GM12864 (cell line): ENCODE data around the gene PDLIM7.

ENCODE experiments used
- DNase-seq: peaks from one replicate; pipeline ENCODE4 v3.0.0-alpha.2; 2011; ENCODE audit warnings: low read depth
- H3K4me3 ChIP-seq: 2 replicates; pipeline ENCODE4 v1.5.1; 2011; ENCODE audit warnings: mild to moderate bottlenecking, low read depth, low read length, control low read depth
- CTCF ChIP-seq: IDR thresholded peaks from 2 replicates; pipeline ENCODE4 v1.5.1; 2011; ENCODE audit warnings: low read depth, mild to moderate bottlenecking, moderate library complexity, low read length, control low read depth, inconsistent platforms; ENCODE audit errors: missing control alignments

Gene PDLIM7

DNA sequence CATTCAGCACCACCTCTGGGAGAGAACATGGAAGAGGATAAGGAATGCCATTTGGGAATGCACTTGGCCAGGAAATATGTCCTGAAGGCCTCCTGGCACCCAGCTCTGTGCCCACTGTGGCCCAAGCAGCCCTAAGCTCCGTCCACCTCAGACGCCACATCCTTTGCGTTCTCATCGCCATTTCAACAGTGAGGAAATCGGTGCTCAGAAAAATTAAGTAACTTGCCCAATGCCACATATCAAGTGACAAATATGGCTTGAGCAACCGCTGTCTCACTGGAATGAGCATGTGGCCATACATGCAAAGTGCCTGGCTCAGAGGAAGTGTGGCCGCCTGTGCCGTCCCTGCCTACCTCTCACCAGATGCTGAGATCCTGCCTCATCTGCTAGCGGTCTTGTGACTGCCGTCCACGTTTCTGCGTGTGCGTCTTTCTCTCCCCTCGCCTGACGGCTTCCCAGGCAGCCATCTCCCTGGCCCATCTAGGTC lies 13.2 kb upstream of the PDLIM7 start:
- peak overlapping the region; percentile 62; the same call in 1 of the 2 replicates for H3K4me3 ChIP-seq
- peak; percentile 61 for DNase-seq

DNA sequence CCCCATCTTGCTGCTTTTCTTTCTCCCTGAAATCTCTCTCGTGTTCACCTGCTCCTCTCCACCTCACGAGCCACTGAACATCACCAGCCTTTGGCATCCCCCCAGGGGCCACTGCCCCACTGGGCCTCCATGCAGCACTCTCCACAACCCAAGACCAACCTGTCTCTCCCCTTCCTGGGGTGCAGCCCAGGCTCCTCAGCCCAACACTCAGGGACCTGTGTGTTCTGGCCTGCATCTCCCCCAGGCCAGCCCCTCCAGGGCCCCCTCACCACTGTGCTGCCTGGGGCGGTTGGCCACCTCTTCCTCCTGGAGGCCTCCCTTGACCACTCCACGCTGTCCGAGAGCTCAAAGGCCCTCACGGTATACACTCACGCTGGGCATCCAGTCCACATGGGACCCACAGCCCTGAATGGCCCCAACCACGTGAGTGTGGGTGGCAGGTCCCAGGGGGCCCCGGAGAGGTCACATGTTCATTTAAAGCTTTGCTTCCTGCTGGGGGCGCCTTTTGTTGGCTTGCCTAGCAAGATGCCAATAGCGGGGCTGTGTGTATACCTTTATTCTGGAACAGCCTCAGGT lies 12.7 kb upstream of the PDLIM7 start:
- TF ChIP-seq CTCF, result no peak
- H3K4me3 ChIP-seq, result peak overlapping the region; percentile 62
- no peak for DNase-seq

More for the DNA sequence above, 13.2 kb upstream of the PDLIM7 start:
- TF ChIP-seq CTCF, result no peak

DNA sequence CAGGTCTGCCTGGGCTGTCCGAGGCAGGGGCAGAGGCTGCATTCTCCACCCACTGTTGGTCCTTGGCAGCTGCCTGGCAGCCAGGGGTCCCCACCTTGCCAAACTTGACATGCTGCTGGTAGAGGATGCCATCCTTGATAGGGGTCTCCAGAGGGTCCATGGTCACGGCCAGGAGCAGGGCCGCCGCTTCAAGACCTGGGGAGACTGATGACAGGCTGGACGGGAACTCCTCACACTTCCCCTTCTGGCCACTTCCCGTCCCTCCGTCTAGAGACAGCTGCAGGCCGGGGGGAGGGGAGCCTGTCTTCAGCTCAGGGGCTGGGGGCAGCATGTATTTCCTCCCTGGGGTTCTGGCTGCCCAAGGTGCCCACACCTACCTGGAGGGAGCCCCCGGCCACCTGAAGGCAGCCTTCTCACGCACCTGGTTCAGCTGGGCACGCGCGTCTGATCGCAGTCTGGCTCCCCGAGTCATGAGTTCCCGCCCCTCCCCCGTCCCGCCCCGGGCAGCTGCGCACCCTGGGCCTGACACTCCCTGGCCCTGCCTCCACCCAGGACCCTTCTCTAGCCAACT lies 12.1 kb upstream of the PDLIM7 start, which contains the start of gene DOK3:
TSS of gene DOK3 (minus strand) at position 446 of the 571 bp plus-strand sequence. CDS start at position 160, 286 bp downstream.
- no peak for TF ChIP-seq CTCF
- H3K4me3 ChIP-seq, result peak within 1 kb of the TSS; percentile 62
- DNase-seq, result no peak

DNA sequence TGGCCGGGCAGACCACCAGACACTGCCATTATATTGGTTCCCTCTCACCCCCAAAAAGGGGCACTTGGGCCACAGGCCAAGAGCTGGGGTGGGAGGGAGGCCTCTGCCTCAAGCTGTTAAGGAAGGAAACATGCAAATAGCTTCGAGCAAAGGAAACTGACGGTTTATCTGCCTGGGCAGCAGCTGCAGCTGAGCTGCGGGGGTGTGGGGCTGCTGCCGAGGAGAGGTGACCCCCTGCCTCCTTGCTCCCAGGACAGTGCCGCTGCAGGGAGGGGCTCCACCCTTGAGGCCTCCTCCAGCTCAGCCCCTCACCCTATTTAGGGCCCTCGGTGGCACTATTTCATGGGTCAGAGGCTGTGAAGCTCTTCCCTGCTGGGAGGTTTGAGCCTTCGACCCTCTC lies 11.4 kb upstream of the PDLIM7 start:
- no peak for TF ChIP-seq CTCF
- H3K4me3 ChIP-seq, result peak overlapping the region; percentile 62
- no peak for DNase-seq

- no peak for DNase-seq
- no peak for TF ChIP-seq CTCF
- H3K4me3 ChIP-seq, result peak overlapping the region; percentile 62
These were observed 10.8 kb upstream of the PDLIM7 start for GRCh38 chr5:177508221-177508611.

DNA sequence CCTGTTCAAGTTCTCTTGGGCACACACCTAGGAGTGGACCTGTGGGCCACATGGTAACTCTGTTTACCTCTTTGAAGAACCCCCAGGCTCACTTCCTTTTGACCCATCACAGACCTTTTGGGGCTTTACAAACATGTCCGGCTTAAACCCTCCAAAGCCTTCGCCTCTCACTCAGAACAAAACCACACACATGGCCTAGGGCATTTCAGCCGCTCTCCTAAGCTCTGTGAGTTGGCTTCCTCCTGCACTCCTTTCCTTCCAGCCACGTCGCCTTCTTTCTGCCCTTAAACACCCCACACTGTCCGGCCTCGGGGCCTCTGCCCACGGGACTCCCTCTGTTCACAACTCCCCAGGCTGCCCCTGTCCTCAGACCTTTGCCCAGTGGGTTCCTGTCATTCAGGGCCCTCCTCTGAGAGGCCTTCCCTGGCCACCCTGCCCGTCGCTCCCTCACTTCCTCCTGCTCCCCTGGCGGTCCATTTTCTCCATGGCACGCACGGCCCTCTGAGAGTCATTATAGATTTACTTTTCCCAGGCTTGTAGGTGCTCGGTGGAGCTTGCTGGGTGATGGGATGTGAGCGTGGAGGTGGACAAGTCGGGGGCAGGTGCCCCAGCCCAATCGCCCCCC lies 10.3 kb upstream of the PDLIM7 start:
- TF ChIP-seq CTCF, result no peak
- DNase-seq, result no peak
- peak overlapping the region; percentile 62 for H3K4me3 ChIP-seq
